ENCODE measurements around the gene EDEM3.
A peak's percentile ranks its signal among the peaks of the same experiment; 100 is the strongest.

- TF ChIP-seq CTCF (IDR thresholded peaks at IDR 0.05; ENCODE audit: low read depth, low read length, missing input control) = no peak
- TF ChIP-seq REST (IDR thresholded peaks at IDR 0.05) = peak; percentile 94
- no peak for TF ChIP-seq TAF1 (conservative IDR thresholded peaks at IDR 0.05)
- TF ChIP-seq YY1 (IDR thresholded peaks at IDR 0.05) = peak; percentile 9
- no peak for TF ChIP-seq RAD21 (IDR thresholded peaks at IDR 0.05)
- TF ChIP-seq ZBTB33 (IDR thresholded peaks at IDR 0.05) = no peak
- TF ChIP-seq HNF4A (conservative IDR thresholded peaks at IDR 0.05) = peak in 1 of 2 donors; percentile 5
These were observed 788 bp upstream of the EDEM3 start for GRCh38 chr1:184755226-184756065.

All from liver (tissue), 3 donors.